ENCODE results near the gene CEP85L.

Gene CEP85L

GRCh38 chr6:118504611-118505010 is 146.8 kb downstream of the CEP85L start:
- no peak for ATAC-seq
- TF ChIP-seq RARB (CRISPR knock-in tag; IDR thresholded peaks at IDR 0.05) (no peak), ZC3H10 (CRISPR knock-in tag; IDR thresholded peaks at IDR 0.05) (no peak), TOX (CRISPR knock-in tag; IDR thresholded peaks at IDR 0.05; ENCODE audit: borderline replicate concordance) (no peak), SNAI2 (CRISPR knock-in tag; IDR thresholded peaks at IDR 0.05) (no peak), ZNF8 (CRISPR knock-in tag; IDR thresholded peaks at IDR 0.05) (no peak), CREB5 (CRISPR knock-in tag; IDR thresholded peaks at IDR 0.05; ENCODE audit: low read depth) (no peak), TCF4 (CRISPR knock-in tag; IDR thresholded peaks at IDR 0.05; ENCODE audit: borderline replicate concordance) (no peak), PPARA (CRISPR knock-in tag; IDR thresholded peaks at IDR 0.05; ENCODE audit: borderline replicate concordance) (no peak), GLIS3 (CRISPR knock-in tag; IDR thresholded peaks at IDR 0.05) (no peak), ESRRG (CRISPR knock-in tag; IDR thresholded peaks at IDR 0.05) (no peak), ZNF565 (CRISPR knock-in tag; conservative IDR thresholded peaks at IDR 0.05; ENCODE audit: low read depth) (no peak)

- no peak for ATAC-seq
- TF ChIP-seq CSRNP3 (CRISPR knock-in tag; IDR thresholded peaks at IDR 0.05) (no peak), OSR1 (CRISPR knock-in tag; IDR thresholded peaks at IDR 0.05) (no peak), ARNTL (CRISPR knock-in tag; IDR thresholded peaks at IDR 0.05; ENCODE audit: borderline replicate concordance, low read depth) (no peak), CSDC2 (CRISPR knock-in tag; IDR thresholded peaks at IDR 0.05) (no peak), ZNF8 (CRISPR knock-in tag; IDR thresholded peaks at IDR 0.05) (no peak), RARB (CRISPR knock-in tag; IDR thresholded peaks at IDR 0.05) (no peak), ISL1 (CRISPR knock-in tag; IDR thresholded peaks at IDR 0.05) (no peak), TSHZ2 (CRISPR knock-in tag; IDR thresholded peaks at IDR 0.05) (no peak), PATZ1 (CRISPR knock-in tag; IDR thresholded peaks at IDR 0.05; ENCODE audit: borderline replicate concordance) (no peak), ZC3H10 (CRISPR knock-in tag; IDR thresholded peaks at IDR 0.05) (no peak), TOX (CRISPR knock-in tag; IDR thresholded peaks at IDR 0.05; ENCODE audit: borderline replicate concordance) (no peak), SNAI2 (CRISPR knock-in tag; IDR thresholded peaks at IDR 0.05) (no peak), ZFP3 (CRISPR knock-in tag; IDR thresholded peaks at IDR 0.05) (no peak), TCF4 (CRISPR knock-in tag; IDR thresholded peaks at IDR 0.05; ENCODE audit: borderline replicate concordance) (no peak), CREB5 (CRISPR knock-in tag; IDR thresholded peaks at IDR 0.05; ENCODE audit: low read depth) (no peak), ZFP30 (CRISPR knock-in tag; IDR thresholded peaks at IDR 0.05) (no peak)
Observed at GRCh38 chr6:118502169-118502568, 149.2 kb downstream of the CEP85L start.

GRCh38 chr6:118501765-118502164 is 149.6 kb downstream of the CEP85L start:
- TF ChIP-seq CSDC2 (CRISPR knock-in tag; IDR thresholded peaks at IDR 0.05) (no peak), ZNF70 (CRISPR knock-in tag; IDR thresholded peaks at IDR 0.05) (no peak), ZFP3 (CRISPR knock-in tag; IDR thresholded peaks at IDR 0.05) (no peak), ISL1 (CRISPR knock-in tag; IDR thresholded peaks at IDR 0.05) (no peak; the same call in 1 of the 2 replicates), PPARA (CRISPR knock-in tag; IDR thresholded peaks at IDR 0.05; ENCODE audit: borderline replicate concordance) (no peak), ZC3H10 (CRISPR knock-in tag; IDR thresholded peaks at IDR 0.05) (no peak), ARNTL (CRISPR knock-in tag; IDR thresholded peaks at IDR 0.05; ENCODE audit: borderline replicate concordance, low read depth) (no peak), POU6F1 (CRISPR knock-in tag; IDR thresholded peaks at IDR 0.05; ENCODE audit: borderline replicate concordance, low read depth) (no peak), ZFP30 (CRISPR knock-in tag; IDR thresholded peaks at IDR 0.05) (no peak), TCF4 (CRISPR knock-in tag; IDR thresholded peaks at IDR 0.05; ENCODE audit: borderline replicate concordance) (no peak), CREB5 (CRISPR knock-in tag; IDR thresholded peaks at IDR 0.05; ENCODE audit: low read depth) (no peak), ESRRG (CRISPR knock-in tag; IDR thresholded peaks at IDR 0.05) (no peak), TSHZ2 (CRISPR knock-in tag; IDR thresholded peaks at IDR 0.05) (no peak)
- peak; percentile 90 for ATAC-seq
